ENCODE results near the gene NLRP1.

- TF ChIP-seq POLR2AphosphoS5 (IDR thresholded peaks at IDR 0.05) (no peak), EP300 (IDR thresholded peaks at IDR 0.05) (no peak), POLR2A (IDR thresholded peaks at IDR 0.05) (no peak)
Measured at GRCh38 chr17:5473906-5474305, 110.4 kb downstream of the NLRP1 start.

Measured in stomach (tissue), 4 donors.